Prostate gland (tissue), 2 donors: ENCODE data around the gene BIRC6.

Experiments
- CTCF ChIP-seq, 4 experiments: fragments of 200-600 bp in 2 of 4; fragments of 450-650 bp in 2 of 4; sonication (generic) in 2 of 4; IDR thresholded peaks; 1 replicate in 3 of 4; 2 replicates in 1 of 4; pipeline ENCODE4 v1.5.1; 2016 to 2019; ENCODE audit warnings: antibody characterized with exemption in 4 of 4, mild to moderate bottlenecking in 2 of 4, moderate library complexity in 2 of 4
- POLR2AphosphoS5 ChIP-seq: sonication (generic); formaldehyde crosslinking; IDR thresholded peaks from one replicate; pipeline ENCODE4 v1.6.1; 2017; ENCODE audit warnings: antibody characterized with exemption

GRCh38 chr2:32614084-32614483, 257.3 kb downstream of the BIRC6 start:
- TF ChIP-seq CTCF (IDR thresholded peaks at IDR 0.05): no peak
- no peak for TF ChIP-seq POLR2AphosphoS5
